Uterus (tissue), 4 donors: ENCODE results near the gene LAMB4. TPM values are rescaled to one million over a fixed set of nuclear protein-coding genes. Genes with fewer than 3 reads are reported as not detected.

Source experiments
- DNase-seq, 2 donors: peaks; one replicate each; pipeline ENCODE4 v3.0.0-alpha.2; 2019 to 2020
- H3K27ac ChIP-seq, 2 donors: fragments of 200-600 bp; sonication (generic); 1 replicate in 1 of 2; 2 replicates in 1 of 2; pipeline ENCODE4 v1.5.1; 2016 to 2018
- H3K27me3 ChIP-seq, 2 donors: fragments of 200-600 bp; sonication (generic); one replicate each; pipeline ENCODE4 v1.5.1; 2018 to 2019; ENCODE audit warnings: control low read depth in 1 of 2
- H3K36me3 ChIP-seq, 2 donors: fragments of 200-600 bp; sonication (generic); one replicate each; pipeline ENCODE4 v1.5.1; 2019; ENCODE audit warnings: control low read depth in 1 of 2
- H3K4me1 ChIP-seq, 2 donors: fragments of 200-600 bp; sonication (generic); one replicate each; pipeline ENCODE4 v1.5.1; 2018 to 2019; ENCODE audit warnings: control low read depth in 1 of 2
- H3K4me3 ChIP-seq, 2 donors: fragments of 200-600 bp; sonication (generic); 1 replicate in 1 of 2; 2 replicates in 1 of 2; pipeline ENCODE4 v1.5.1; 2018 to 2019; ENCODE audit warnings: mild to moderate bottlenecking in 1 of 2
- H3K9me3 ChIP-seq, 2 donors: fragments of 200-600 bp; sonication (generic); one replicate each; pipeline ENCODE4 v1.5.1; 2019; ENCODE audit warnings: control low read depth in 1 of 2
- POLR2A ChIP-seq, 2 donors: fragments of 450-650 bp; IDR thresholded peaks; one replicate each; pipeline ENCODE4 v1.6.1; 2016; ENCODE audit warnings: antibody characterized with exemption in 2 of 2, mild to moderate bottlenecking in 1 of 2, moderate library complexity in 1 of 2
- intact Hi-C: fragments of 100-400 bp; cut with DNase I; formaldehyde crosslinking; loops from one replicate; pipeline ENCODE4 v1.15.1; 2023; ENCODE audit warnings: low total_unique reads
- total RNA-seq, 4 donors: library from RNA; depleted of rRNA in 3 of 4; stranded (reverse); fragments of >200 nt in 3 of 4; gene quantifications; one replicate each; pipeline versions ENCODE4 v1.1.0 to v1.2.4, GENCODE V29; 2014 to 2023
- TF ChIP-seq, protein P1 (sequence below), 4 experiments: fragments of 200-600 bp in 2 of 4; fragments of 450-650 bp in 2 of 4; sonication (generic) in 2 of 4; IDR thresholded peaks; one replicate each; pipeline ENCODE4 v1.5.1; 2016 to 2019; ENCODE audit warnings: antibody characterized with exemption in 4 of 4, mild to moderate bottlenecking in 2 of 4, moderate library complexity in 1 of 4
- donor health status: DM: yes; HTN: yes; CAD: no.

LAMB4 gene
- total RNA-seq, 4 donors from 2014 or later, result 0.59 to 0.90 TPM; not detected in 2

DNA sequence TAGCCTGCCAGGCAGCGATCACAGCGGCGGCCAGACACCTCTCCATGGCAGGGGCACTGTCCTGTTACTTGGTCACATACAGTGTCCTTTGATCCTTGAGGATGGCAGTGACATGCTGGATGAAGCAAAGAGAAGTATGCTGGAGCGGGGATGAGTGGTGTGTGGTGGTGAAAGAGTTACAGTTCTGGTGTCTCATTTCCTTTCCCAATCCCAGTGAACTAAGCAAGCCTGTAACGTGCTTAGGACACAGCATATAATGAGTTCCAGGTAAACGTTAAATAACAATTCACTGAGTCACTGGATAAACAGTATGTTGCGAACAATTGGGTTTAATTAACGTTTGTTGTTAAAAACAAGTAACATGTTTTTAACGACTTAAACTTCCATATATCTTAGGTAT, 63.7 kb downstream of the LAMB4 start:
- no peaks in the 10 kb centered on the region for H3K9me3 ChIP-seq
- no peaks in the 10 kb centered on the region for H3K4me1 ChIP-seq
- no peak for DNase-seq
- H3K4me3 ChIP-seq, result no peak overlapping the region
- no peaks in the 10 kb centered on the region for H3K27me3 ChIP-seq
- no peaks in the 10 kb centered on the region for H3K36me3 ChIP-seq
- intact Hi-C loops, result no loop called here
- H3K27ac ChIP-seq, result no peak overlapping the region
- TF ChIP-seq, protein P1, sequence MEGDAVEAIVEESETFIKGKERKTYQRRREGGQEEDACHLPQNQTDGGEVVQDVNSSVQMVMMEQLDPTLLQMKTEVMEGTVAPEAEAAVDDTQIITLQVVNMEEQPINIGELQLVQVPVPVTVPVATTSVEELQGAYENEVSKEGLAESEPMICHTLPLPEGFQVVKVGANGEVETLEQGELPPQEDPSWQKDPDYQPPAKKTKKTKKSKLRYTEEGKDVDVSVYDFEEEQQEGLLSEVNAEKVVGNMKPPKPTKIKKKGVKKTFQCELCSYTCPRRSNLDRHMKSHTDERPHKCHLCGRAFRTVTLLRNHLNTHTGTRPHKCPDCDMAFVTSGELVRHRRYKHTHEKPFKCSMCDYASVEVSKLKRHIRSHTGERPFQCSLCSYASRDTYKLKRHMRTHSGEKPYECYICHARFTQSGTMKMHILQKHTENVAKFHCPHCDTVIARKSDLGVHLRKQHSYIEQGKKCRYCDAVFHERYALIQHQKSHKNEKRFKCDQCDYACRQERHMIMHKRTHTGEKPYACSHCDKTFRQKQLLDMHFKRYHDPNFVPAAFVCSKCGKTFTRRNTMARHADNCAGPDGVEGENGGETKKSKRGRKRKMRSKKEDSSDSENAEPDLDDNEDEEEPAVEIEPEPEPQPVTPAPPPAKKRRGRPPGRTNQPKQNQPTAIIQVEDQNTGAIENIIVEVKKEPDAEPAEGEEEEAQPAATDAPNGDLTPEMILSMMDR (IDR thresholded peaks at IDR 0.05), result no peak
- TF ChIP-seq POLR2A (IDR thresholded peaks at IDR 0.05), result no peak

DNA sequence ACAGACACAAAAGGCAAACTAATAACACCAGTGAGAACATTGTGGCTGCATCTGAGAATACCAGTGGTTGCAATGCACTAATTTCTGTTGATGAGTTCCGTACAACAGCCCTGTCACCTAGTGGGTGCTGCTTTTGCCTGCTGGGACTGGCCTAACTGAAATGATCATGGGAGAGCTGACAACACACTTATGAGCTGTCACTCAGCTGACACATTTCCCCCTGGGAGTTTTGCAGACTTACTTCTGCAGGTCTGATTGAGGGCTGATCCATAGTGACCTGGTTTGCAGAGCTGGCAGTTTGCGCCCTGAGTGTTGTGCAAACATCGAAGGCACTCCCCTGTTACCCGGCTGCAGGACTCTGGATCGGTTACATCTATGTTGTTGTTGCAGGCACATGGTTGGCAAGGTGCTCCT, 66.6 kb downstream of the LAMB4 start:
- H3K27ac ChIP-seq, result no peak overlapping the region
- no peaks in the 10 kb centered on the region for H3K9me3 ChIP-seq
- H3K36me3 ChIP-seq, result no peaks in the 10 kb centered on the region
- no peaks in the 10 kb centered on the region for H3K27me3 ChIP-seq
- no peak for DNase-seq
- intact Hi-C loops, result no loop called here
- H3K4me3 ChIP-seq, result no peak overlapping the region
- TF ChIP-seq, protein P1 (IDR thresholded peaks at IDR 0.05), result no peak
- TF ChIP-seq POLR2A (IDR thresholded peaks at IDR 0.05), result no peak
- H3K4me1 ChIP-seq, result no peaks in the 10 kb centered on the region

DNA sequence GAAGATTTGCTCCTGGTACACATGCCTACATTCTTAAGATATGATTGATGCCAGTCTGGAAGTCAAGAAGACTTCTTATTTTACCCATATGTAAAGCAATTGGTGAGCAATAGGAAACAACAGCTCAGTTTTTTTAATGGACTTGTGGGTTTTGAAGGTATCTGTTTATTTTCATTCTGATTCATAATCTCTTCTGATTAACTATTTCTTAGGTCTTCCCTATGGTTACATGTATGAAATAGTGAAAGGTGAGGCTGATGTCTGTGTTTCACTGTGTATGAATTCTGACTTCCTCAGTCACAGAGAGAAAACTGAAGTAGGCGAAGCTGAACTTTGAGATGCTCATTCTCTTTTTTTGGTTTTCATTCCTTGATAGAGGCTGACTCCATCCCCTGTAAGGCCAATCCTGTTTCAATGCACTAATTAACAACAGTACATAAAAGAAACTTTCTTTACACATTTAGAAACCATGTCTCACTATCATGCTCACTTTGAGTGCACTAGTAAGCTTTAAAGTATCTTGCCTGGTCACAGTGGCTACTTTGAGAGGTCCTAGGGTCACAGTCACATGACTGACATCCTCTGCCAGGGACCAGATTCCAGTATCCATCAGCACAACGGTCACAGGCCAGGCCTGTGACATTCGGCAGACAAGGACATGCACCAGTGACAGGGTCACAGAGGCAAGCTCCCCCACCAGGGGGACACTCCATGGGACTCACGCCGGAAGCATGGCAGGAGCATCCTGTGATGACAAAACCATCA, 67.7 kb downstream of the LAMB4 start:
- Histone ChIP-seq H3K4me1 (no peaks in the 10 kb centered on the region), H3K4me3 (no peak overlapping the region), H3K27me3 (no peaks in the 10 kb centered on the region), H3K27ac (no peak overlapping the region), H3K36me3 (no peaks in the 10 kb centered on the region), H3K9me3 (no peaks in the 10 kb centered on the region)
- TF ChIP-seq, protein P1 (IDR thresholded peaks at IDR 0.05), result no peak
- TF ChIP-seq POLR2A (IDR thresholded peaks at IDR 0.05), result no peak
- intact Hi-C loops, result no loop called here
- no peak for DNase-seq

DNA sequence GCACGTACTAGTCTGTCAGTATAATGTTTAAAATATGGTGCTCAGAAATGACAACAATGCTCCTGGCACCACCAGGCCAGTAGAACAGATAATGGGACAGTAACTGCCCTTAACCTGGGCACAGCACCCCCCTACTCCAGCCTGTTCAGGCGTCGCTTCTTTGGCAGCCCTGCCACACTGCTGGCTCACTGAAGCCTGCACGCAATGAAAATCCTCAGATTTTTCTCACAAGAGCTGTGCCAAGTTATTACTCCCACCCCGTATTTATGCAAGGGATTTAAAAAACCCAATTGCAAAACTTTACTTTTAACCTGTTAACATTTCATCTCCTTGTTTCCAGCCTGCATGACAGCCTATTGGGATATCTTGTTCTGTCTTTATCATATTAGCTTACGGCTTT, 70.6 kb downstream of the LAMB4 start:
- Histone ChIP-seq H3K9me3 (no peaks in the 10 kb centered on the region), H3K36me3 (no peaks in the 10 kb centered on the region), H3K4me1 (no peaks in the 10 kb centered on the region), H3K27me3 (no peaks in the 10 kb centered on the region), H3K27ac (no peak overlapping the region), H3K4me3 (no peak overlapping the region)
- DNase-seq, result no peak
- intact Hi-C loops, result no loop called here
- no peak for TF ChIP-seq POLR2A (IDR thresholded peaks at IDR 0.05)
- TF ChIP-seq, protein P1 (IDR thresholded peaks at IDR 0.05), result no peak

DNA sequence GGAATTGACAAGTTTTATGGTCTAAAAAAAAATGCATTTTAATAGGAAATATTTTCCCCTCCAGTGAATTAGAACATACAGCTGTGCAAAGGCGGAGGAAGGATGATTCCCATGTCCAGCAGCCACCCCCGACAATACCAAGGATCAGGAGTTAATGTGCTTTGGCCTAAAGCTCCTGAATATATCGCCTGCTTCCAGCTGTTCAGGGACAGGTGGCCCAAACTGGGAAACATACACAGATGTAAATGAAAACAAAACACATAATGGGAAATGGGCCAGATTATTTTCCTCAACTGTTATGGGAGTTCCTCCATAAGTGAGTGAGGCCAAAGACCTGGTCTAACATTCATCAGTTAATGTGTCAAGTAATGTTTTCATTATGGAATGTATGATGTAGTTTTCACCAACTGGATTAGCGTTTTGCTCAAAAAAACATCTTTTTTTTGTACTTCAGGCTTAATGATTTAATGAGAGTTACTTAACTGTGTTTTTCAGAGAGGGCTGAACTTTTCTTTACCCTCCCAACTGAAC, 72.1 kb downstream of the LAMB4 start:
- DNase-seq, result peak in 1 of 2 donors; percentile 23
- TF ChIP-seq POLR2A (IDR thresholded peaks at IDR 0.05), result no peak
- TF ChIP-seq, protein P1 (IDR thresholded peaks at IDR 0.05), result no peak
- intact Hi-C loops, result no loop called here
- no peaks in the 10 kb centered on the region for H3K4me1 ChIP-seq
- H3K9me3 ChIP-seq, result no peaks in the 10 kb centered on the region
- no peak overlapping the region for H3K4me3 ChIP-seq
- H3K27ac ChIP-seq, result peak overlapping the region in 1 of 2 donors; percentile 3
- no peaks in the 10 kb centered on the region for H3K36me3 ChIP-seq
- no peaks in the 10 kb centered on the region for H3K27me3 ChIP-seq
